Measurements from ENCODE around the gene PINK1.

- TF ChIP-seq CTCF (conservative IDR thresholded peaks at IDR 0.05; ENCODE audit: low read depth, low read length), result no peak
- TF ChIP-seq EZH2 (IDR thresholded peaks at IDR 0.05; ENCODE audit: low read length, unreplicated experiment), result no peak
- no peak for TF ChIP-seq EZH2phosphoT487 (IDR thresholded peaks at IDR 0.05; ENCODE audit: borderline replicate concordance, low read length)
Observed at GRCh38 chr1:20621012-20621411, 12.2 kb upstream of the PINK1 start.
